HL-60 (cell line): ENCODE results near the gene AGPAT2.
"Not testable (repeated sequence)": the region's sequence is repeated elsewhere in the genome, so short reads cannot be mapped to it uniquely, and the experiment has no call there.

ENCODE experiments used
- DNase-seq, 2 experiments: peaks; one replicate each; pipeline ENCODE4 v3.0.0-alpha.2; 2010 to 2020; ENCODE audit warnings: low read depth in 1 of 2, low spot score in 1 of 2
- H3K27ac ChIP-seq: fragments of 250-450 bp; sonication (Bioruptor Pico); replicated peaks from 2 replicates; pipeline ENCODE4 v1.5.1; 2020; ENCODE audit warnings: mild to moderate bottlenecking, moderate library complexity
- H3K27me3 ChIP-seq: fragments of 250-450 bp; sonication (Bioruptor Pico); 2 replicates; pipeline ENCODE4 v1.5.1; 2021; ENCODE audit warnings: mild to moderate bottlenecking, moderate library complexity; ENCODE audit not compliant: insufficient read depth, poor library complexity, severe bottlenecking
- H3K4me3 ChIP-seq: replicated peaks from 2 replicates; pipeline ENCODE4 v1.5.1; 2011; ENCODE audit warnings: mild to moderate bottlenecking, control low read depth, low read length; ENCODE audit not compliant: insufficient read depth
- GABPA ChIP-seq: IDR thresholded peaks from 2 replicates; pipeline ENCODE4 v1.6.1; 2012; ENCODE audit warnings: low read depth
- POLR2AphosphoS5 ChIP-seq: IDR thresholded peaks from 2 replicates; pipeline ENCODE4 v1.6.1; 2012; ENCODE audit warnings: low read depth
- SPI1 ChIP-seq: IDR thresholded peaks from 2 replicates; pipeline ENCODE4 v1.6.1; 2012; ENCODE audit warnings: low read depth, mild to moderate bottlenecking, borderline replicate concordance
- TF ChIP-seq, protein P1 (sequence below): IDR thresholded peaks from 2 replicates; pipeline ENCODE4 v1.6.1; 2012; ENCODE audit warnings: low read depth; ENCODE audit not compliant: insufficient replicate concordance
- TF ChIP-seq, protein P2 (sequence below): IDR thresholded peaks from one replicate; pipeline ENCODE4 v1.5.1; 2011; ENCODE audit warnings: low read length, control low read depth, inconsistent platforms; ENCODE audit not compliant: insufficient read depth

Gene AGPAT2

DNA sequence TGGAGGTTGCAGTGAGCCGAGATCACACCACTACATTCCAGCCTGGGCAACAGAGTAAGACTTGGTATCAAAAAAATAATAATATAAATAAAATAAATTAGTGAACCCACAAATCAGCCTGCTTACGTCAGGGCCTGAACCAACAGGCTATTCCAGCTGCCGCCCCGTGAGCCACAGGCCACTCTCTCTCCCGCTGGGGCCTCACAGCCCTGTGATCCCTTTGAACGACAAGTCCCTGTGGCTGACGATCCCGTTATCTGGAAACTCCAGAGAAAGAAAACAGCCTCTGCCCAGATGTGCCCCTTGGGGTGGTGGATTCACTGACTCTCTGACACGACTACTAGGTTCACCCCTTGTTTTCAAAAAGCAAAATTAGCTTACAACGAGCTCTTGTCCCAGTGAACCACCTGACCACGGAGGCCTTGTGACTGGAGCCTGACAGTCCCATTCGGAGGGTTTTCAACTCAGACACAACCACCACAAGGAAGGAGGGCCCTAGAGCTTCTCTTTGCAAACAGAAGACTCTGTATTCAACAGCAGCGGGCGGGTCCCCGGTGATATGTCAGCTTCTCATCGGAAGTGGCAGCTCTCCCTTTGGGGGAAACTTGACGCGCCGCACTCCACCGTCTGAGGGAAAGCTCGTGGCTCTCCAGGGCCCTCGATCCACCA, 20.7 kb upstream of the AGPAT2 start:
- no peak overlapping the region for H3K4me3 ChIP-seq
- TF ChIP-seq POLR2AphosphoS5 (no peak), GABPA (no peak), SPI1 (no peak)
- TF ChIP-seq, protein P1, sequence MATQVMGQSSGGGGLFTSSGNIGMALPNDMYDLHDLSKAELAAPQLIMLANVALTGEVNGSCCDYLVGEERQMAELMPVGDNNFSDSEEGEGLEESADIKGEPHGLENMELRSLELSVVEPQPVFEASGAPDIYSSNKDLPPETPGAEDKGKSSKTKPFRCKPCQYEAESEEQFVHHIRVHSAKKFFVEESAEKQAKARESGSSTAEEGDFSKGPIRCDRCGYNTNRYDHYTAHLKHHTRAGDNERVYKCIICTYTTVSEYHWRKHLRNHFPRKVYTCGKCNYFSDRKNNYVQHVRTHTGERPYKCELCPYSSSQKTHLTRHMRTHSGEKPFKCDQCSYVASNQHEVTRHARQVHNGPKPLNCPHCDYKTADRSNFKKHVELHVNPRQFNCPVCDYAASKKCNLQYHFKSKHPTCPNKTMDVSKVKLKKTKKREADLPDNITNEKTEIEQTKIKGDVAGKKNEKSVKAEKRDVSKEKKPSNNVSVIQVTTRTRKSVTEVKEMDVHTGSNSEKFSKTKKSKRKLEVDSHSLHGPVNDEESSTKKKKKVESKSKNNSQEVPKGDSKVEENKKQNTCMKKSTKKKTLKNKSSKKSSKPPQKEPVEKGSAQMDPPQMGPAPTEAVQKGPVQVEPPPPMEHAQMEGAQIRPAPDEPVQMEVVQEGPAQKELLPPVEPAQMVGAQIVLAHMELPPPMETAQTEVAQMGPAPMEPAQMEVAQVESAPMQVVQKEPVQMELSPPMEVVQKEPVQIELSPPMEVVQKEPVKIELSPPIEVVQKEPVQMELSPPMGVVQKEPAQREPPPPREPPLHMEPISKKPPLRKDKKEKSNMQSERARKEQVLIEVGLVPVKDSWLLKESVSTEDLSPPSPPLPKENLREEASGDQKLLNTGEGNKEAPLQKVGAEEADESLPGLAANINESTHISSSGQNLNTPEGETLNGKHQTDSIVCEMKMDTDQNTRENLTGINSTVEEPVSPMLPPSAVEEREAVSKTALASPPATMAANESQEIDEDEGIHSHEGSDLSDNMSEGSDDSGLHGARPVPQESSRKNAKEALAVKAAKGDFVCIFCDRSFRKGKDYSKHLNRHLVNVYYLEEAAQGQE: no peak
- TF ChIP-seq, protein P2, sequence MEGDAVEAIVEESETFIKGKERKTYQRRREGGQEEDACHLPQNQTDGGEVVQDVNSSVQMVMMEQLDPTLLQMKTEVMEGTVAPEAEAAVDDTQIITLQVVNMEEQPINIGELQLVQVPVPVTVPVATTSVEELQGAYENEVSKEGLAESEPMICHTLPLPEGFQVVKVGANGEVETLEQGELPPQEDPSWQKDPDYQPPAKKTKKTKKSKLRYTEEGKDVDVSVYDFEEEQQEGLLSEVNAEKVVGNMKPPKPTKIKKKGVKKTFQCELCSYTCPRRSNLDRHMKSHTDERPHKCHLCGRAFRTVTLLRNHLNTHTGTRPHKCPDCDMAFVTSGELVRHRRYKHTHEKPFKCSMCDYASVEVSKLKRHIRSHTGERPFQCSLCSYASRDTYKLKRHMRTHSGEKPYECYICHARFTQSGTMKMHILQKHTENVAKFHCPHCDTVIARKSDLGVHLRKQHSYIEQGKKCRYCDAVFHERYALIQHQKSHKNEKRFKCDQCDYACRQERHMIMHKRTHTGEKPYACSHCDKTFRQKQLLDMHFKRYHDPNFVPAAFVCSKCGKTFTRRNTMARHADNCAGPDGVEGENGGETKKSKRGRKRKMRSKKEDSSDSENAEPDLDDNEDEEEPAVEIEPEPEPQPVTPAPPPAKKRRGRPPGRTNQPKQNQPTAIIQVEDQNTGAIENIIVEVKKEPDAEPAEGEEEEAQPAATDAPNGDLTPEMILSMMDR: no peak
- no peak for DNase-seq
- no peak overlapping the region for H3K27ac ChIP-seq
- H3K27me3 ChIP-seq: no peaks in the 10 kb centered on the region

DNA sequence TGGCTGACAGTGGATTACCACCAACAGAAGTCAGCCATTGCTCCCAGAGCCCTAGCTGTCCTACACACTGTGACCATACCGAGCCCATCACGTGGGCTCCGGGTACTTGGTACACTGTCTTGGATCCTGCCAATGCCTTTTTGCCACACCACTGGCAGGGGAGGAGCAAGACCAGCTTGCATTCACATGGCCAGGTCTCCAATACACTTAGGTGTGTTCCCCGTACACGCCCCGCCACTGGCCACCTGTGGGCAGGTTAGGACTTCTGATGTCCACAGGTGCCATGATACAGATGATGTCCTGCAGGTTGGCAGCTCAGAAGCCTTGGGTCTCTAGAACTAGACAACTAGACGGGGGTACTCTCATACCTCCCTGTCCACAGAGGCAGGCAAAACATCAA, 19.8 kb upstream of the AGPAT2 start:
- TF ChIP-seq SPI1 (no peak), GABPA (no peak), POLR2AphosphoS5 (no peak)
- TF ChIP-seq, protein P1: no peak
- TF ChIP-seq, protein P2: no peak
- H3K27ac ChIP-seq: no peak overlapping the region
- no peak overlapping the region for H3K4me3 ChIP-seq
- DNase-seq: no peak
- H3K27me3 ChIP-seq: no peaks in the 10 kb centered on the region

DNA sequence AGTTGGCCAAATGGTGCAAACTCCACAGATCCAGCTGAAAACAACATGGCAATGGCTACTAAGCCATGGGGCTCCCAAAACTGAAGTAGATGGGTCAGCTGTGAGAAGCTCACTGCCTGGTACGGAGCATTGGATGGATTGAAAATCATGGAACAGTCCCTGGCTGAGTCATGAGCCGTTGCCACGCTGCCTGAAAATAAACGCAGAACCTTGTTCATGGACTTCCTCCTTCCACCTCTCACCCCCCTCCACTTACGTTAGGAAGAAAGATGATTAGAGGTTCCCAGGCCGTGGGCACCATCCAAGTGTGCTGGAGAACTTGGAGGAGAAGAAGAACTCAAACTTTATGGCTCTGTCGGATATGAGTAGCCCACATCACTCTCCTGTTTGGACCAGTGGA, 18.3 kb upstream of the AGPAT2 start:
- H3K27me3 ChIP-seq: no peaks in the 10 kb centered on the region
- H3K27ac ChIP-seq: peak overlapping the region; percentile 26; the same call in 1 of the 2 replicates
- peak; percentile 61 to 75 for DNase-seq
- TF ChIP-seq GABPA (no peak), SPI1 (peak; percentile 79)
- H3K4me3 ChIP-seq: no peak overlapping the region

DNA sequence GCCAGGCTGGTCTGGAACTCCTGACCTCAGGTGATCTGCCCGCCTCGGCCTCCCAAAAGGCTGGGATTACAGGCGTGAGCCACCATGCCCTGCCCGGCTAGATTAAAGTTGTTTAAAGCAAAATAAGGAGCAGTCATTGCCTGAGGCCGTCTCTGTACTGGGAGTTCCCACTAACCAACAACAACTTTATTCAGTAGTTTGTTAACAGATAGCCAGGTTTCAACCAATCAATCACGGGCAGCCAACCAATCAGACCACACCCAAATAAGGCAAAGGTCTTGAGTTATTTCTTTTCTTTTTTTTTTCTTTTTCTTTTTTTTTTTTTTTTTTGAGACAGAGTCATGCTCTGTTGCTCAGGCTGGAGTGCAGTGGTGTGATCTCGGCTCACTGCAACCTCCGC, 17.5 kb upstream of the AGPAT2 start:
- not testable (repeated sequence) for H3K4me3 ChIP-seq, H3K27ac ChIP-seq, DNase-seq, H3K27me3 ChIP-seq
